Measurements from ENCODE around the gene SYT1.
"Not testable (repeated sequence)": the region's sequence is repeated elsewhere in the genome, so short reads cannot be mapped to it uniquely, and the experiment has no call there.

SYT1 gene

DNA sequence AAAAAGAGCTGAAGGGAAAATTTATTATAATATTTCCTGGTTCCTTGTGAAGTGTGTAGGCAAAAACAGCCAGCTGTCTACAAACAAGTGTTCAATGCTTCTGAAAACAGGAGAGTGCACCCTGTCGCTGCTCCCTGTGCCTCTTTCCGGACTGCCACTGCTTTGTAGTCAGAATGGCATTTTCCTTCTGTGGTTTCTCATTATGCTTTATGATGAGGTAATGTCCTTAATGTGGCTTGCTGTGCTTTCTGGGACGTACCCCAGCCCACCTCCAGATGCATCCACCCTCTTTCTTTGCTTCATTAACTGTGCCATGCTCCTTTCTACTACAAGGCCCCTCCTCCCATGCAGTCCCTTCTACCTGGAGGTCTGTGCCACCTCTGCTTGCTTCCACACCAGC is 148.1 kb downstream of the SYT1 start:
- H3K27me3 Mint-ChIP-seq: no peaks in the 10 kb centered on the region
- H3K9me3 Mint-ChIP-seq: peaks cover 26% of the 10 kb centered on the region
- no peaks in the 10 kb centered on the region for H3K4me1 Mint-ChIP-seq
- DNase-seq (ENCODE audit: low spot score in 2 of 2): no peak
- ATAC-seq (replicated peaks; ENCODE audit: extremely low read depth, poor library complexity, severe bottlenecking): no peak
- no peaks in the 10 kb centered on the region for H3K36me3 Mint-ChIP-seq (ENCODE audit: insufficient read depth)
- no peak overlapping the region for H3K27ac Mint-ChIP-seq (ENCODE audit: low read depth)
- H3K4me3 Mint-ChIP-seq: no peak overlapping the region

DNA sequence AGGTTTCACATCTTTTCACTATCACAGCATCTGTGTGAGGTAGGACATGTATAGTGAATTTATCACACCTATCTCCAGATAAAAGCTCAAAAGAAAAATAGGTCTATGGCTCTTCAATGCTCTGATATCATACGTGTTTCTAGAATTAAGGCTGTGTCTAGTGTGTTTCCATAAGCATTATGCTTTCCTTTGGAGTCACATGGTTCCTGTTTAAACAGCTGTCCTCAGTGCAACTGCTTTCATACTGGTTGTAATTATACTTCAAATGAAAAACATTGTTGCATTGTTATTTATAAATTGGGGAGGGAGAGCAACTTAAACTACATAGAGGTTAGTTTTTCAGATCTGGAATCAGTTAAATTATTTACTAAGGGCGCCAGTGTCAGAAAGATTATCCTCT is 151.6 kb downstream of the SYT1 start:
- Mint-ChIP-seq H3K4me1 (no peaks in the 10 kb centered on the region), H3K27ac (ENCODE audit: low read depth) (no peak overlapping the region), H3K36me3 (ENCODE audit: insufficient read depth) (no peaks in the 10 kb centered on the region), H3K9me3 (peaks cover 17% of the 10 kb centered on the region), H3K4me3 (no peak overlapping the region), H3K27me3 (no peaks in the 10 kb centered on the region)
- ATAC-seq (replicated peaks; ENCODE audit: extremely low read depth, poor library complexity, severe bottlenecking) (no peak), DNase-seq (ENCODE audit: low spot score in 2 of 2) (no peak)

GRCh38 chr12:79019672-79020071 is 155.1 kb downstream of the SYT1 start:
- Mint-ChIP-seq H3K4me3 (no peak overlapping the region), H3K27ac (ENCODE audit: low read depth) (no peak overlapping the region), H3K9me3 (peaks cover 15% of the 10 kb centered on the region), H3K27me3 (no peaks in the 10 kb centered on the region), H3K36me3 (ENCODE audit: insufficient read depth) (no peaks in the 10 kb centered on the region), H3K4me1 (no peaks in the 10 kb centered on the region)
- no peak for DNase-seq (ENCODE audit: low spot score in 2 of 2)
- ATAC-seq (replicated peaks; ENCODE audit: extremely low read depth, poor library complexity, severe bottlenecking): no peak

- Mint-ChIP-seq H3K27ac (ENCODE audit: low read depth) (no peak overlapping the region), H3K9me3 (peaks cover 15% of the 10 kb centered on the region), H3K36me3 (ENCODE audit: insufficient read depth) (no peaks in the 10 kb centered on the region), H3K4me3 (no peak overlapping the region), H3K4me1 (no peaks in the 10 kb centered on the region), H3K27me3 (no peaks in the 10 kb centered on the region)
- no peak for DNase-seq (ENCODE audit: low spot score in 2 of 2)
- no peak for ATAC-seq (replicated peaks; ENCODE audit: extremely low read depth, poor library complexity, severe bottlenecking)
These were observed 155.5 kb downstream of the SYT1 start for GRCh38 chr12:79020106-79020505.

- DNase-seq (ENCODE audit: low spot score in 2 of 2) (no peak), ATAC-seq (replicated peaks; ENCODE audit: extremely low read depth, poor library complexity, severe bottlenecking) (no peak)
- Mint-ChIP-seq H3K27me3 (no peaks in the 10 kb centered on the region), H3K9me3 (peaks cover 15% of the 10 kb centered on the region), H3K4me3 (no peak overlapping the region), H3K4me1 (no peaks in the 10 kb centered on the region), H3K27ac (ENCODE audit: low read depth) (no peak overlapping the region), H3K36me3 (ENCODE audit: insufficient read depth) (no peaks in the 10 kb centered on the region)
These were observed 156.4 kb downstream of the SYT1 start for GRCh38 chr12:79021021-79021420.

GRCh38 chr12:79023261-79023660 is 158.7 kb downstream of the SYT1 start:
- Mint-ChIP-seq H3K36me3 (ENCODE audit: insufficient read depth) (no peaks in the 10 kb centered on the region), H3K4me3 (no peak overlapping the region), H3K4me1 (no peaks in the 10 kb centered on the region), H3K27me3 (no peaks in the 10 kb centered on the region), H3K27ac (ENCODE audit: low read depth) (no peak overlapping the region), H3K9me3 (peaks cover 11% of the 10 kb centered on the region)
- DNase-seq (ENCODE audit: low spot score in 2 of 2) (no peak), ATAC-seq (replicated peaks; ENCODE audit: extremely low read depth, poor library complexity, severe bottlenecking) (no peak)

DNA sequence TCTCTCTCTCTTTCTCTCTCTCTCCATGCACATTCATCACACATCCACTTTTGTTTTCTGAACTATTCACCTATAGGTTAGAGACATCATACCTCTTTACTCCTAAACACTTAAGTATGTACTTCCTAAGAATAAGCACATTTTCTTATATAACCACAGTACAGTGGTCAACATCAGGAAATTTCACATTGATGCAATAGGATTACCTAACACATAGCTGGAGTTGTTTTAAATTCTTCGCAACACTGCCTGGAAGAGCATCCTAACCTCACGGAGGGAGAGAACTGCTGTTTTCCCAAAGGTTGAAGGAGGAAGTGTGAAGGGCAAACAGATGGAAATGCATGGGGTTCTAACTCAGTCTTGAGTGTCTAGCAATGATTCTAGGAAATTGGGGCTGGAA is 159.2 kb downstream of the SYT1 start:
- ATAC-seq (replicated peaks; ENCODE audit: extremely low read depth, poor library complexity, severe bottlenecking): no peak
- peaks cover 11% of the 10 kb centered on the region for H3K9me3 Mint-ChIP-seq
- H3K4me3 Mint-ChIP-seq: no peak overlapping the region
- DNase-seq (ENCODE audit: low spot score in 2 of 2): no peak
- no peak overlapping the region for H3K27ac Mint-ChIP-seq (ENCODE audit: low read depth)
- H3K27me3 Mint-ChIP-seq: no peaks in the 10 kb centered on the region
- H3K4me1 Mint-ChIP-seq: no peaks in the 10 kb centered on the region
- H3K36me3 Mint-ChIP-seq (ENCODE audit: insufficient read depth): no peaks in the 10 kb centered on the region

- Mint-ChIP-seq H3K27me3 (no peaks in the 10 kb centered on the region), H3K4me3 (no peak overlapping the region), H3K4me1 (no peaks in the 10 kb centered on the region), H3K27ac (ENCODE audit: low read depth) (no peak overlapping the region), H3K36me3 (ENCODE audit: insufficient read depth) (no peaks in the 10 kb centered on the region), H3K9me3 (peaks cover 31% of the 10 kb centered on the region)
- DNase-seq (ENCODE audit: low spot score in 2 of 2): no peak
- no peak for ATAC-seq (replicated peaks; ENCODE audit: extremely low read depth, poor library complexity, severe bottlenecking)
These were observed 169.2 kb downstream of the SYT1 start for GRCh38 chr12:79033788-79034187.

DNA sequence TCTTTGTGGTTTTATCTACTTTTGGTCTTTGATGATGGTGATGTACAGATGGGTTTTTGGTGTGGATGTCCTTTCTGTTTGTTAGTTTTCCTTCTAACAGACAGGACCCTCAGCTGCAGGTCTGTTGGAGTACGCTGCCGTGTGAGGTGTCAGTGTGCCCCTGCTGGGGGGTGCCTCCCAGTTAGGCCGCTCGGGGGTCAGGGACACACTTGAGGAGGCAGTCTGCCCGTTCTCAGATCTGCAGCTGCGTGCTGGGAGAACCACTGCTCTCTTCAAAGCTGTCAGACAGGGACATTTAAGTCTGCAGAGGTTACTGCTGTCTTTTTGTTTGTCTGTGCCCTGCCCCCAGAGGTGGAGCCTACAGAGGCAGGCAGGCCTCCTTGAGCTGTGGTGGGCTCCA is 180.2 kb downstream of the SYT1 start:
- H3K27ac Mint-ChIP-seq (ENCODE audit: low read depth); H3K4me3 Mint-ChIP-seq; H3K36me3 Mint-ChIP-seq (ENCODE audit: insufficient read depth); H3K9me3 Mint-ChIP-seq; H3K4me1 Mint-ChIP-seq; ATAC-seq (replicated peaks; ENCODE audit: extremely low read depth, poor library complexity, severe bottlenecking); H3K27me3 Mint-ChIP-seq; DNase-seq (ENCODE audit: low spot score in 2 of 2): not testable (repeated sequence)

- H3K4me3 Mint-ChIP-seq; H3K36me3 Mint-ChIP-seq (ENCODE audit: insufficient read depth); DNase-seq (ENCODE audit: low spot score in 2 of 2); H3K27me3 Mint-ChIP-seq; ATAC-seq (replicated peaks; ENCODE audit: extremely low read depth, poor library complexity, severe bottlenecking); H3K4me1 Mint-ChIP-seq; H3K27ac Mint-ChIP-seq (ENCODE audit: low read depth); H3K9me3 Mint-ChIP-seq: not testable (repeated sequence)
These were observed 180.7 kb downstream of the SYT1 start for GRCh38 chr12:79045149-79045703.

GRCh38 chr12:79046021-79046420 is 181.4 kb downstream of the SYT1 start:
- Mint-ChIP-seq H3K36me3 (ENCODE audit: insufficient read depth) (no peaks in the 10 kb centered on the region), H3K4me1 (no peaks in the 10 kb centered on the region), H3K27ac (ENCODE audit: low read depth) (no peak overlapping the region), H3K4me3 (no peak overlapping the region), H3K9me3 (no peaks in the 10 kb centered on the region), H3K27me3 (no peaks in the 10 kb centered on the region)
- no peak for DNase-seq (ENCODE audit: low spot score in 2 of 2)
- ATAC-seq (replicated peaks; ENCODE audit: extremely low read depth, poor library complexity, severe bottlenecking): no peak

DNA sequence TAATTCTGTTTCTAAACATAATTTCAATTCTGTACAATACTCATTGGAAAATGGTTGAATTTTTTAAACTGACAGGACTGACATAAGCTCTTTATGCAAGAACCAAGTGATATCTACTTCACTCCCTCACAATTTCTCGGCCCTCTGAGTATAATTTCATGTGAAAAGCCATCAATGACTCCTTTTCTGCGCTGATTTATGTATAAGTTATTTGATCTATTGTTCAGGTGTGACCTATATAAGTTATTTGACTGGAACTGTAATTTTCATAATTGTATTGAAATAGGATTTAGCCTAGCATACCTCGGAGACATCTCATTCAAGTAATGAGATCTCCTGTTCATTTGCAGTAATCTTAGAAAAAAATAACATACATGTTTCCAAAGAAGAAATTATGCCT is 184.4 kb downstream of the SYT1 start:
- ATAC-seq (replicated peaks; ENCODE audit: extremely low read depth, poor library complexity, severe bottlenecking) (no peak), DNase-seq (ENCODE audit: low spot score in 2 of 2) (no peak)
- no peak overlapping the region for H3K4me3 Mint-ChIP-seq
- no peak overlapping the region for H3K27ac Mint-ChIP-seq (ENCODE audit: low read depth)
- H3K4me1 Mint-ChIP-seq: no peaks in the 10 kb centered on the region
- H3K9me3 Mint-ChIP-seq: no peaks in the 10 kb centered on the region
- no peaks in the 10 kb centered on the region for H3K27me3 Mint-ChIP-seq
- H3K36me3 Mint-ChIP-seq (ENCODE audit: insufficient read depth): no peaks in the 10 kb centered on the region

DNA sequence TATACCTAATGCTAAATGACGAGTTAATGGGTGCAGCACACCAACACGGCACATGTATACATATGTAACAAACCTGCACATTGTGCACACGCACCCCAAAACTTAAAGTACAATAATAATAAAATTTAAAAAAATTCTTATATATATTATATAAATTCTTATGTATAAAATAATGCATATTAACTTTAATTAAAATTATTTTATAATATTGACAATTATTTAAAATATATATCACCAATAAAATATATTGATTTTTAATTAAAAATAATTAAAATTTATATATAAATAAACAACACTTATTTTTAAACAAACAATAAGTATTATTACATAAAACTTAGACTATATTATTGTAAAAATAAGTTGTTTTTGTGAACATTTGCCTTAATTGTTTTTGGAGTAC is 188.8 kb downstream of the SYT1 start:
- H3K9me3 Mint-ChIP-seq: no peaks in the 10 kb centered on the region
- no peak overlapping the region for H3K27ac Mint-ChIP-seq (ENCODE audit: low read depth)
- H3K27me3 Mint-ChIP-seq: no peaks in the 10 kb centered on the region
- ATAC-seq (replicated peaks; ENCODE audit: extremely low read depth, poor library complexity, severe bottlenecking) (no peak), DNase-seq (ENCODE audit: low spot score in 2 of 2) (no peak)
- no peak overlapping the region for H3K4me3 Mint-ChIP-seq
- no peaks in the 10 kb centered on the region for H3K4me1 Mint-ChIP-seq
- peaks cover 2% of the 10 kb centered on the region for H3K36me3 Mint-ChIP-seq (ENCODE audit: insufficient read depth)

All from central memory CD8-positive, alpha-beta T cell (primary cell).